ENCODE data around the gene RHBG. TPM values are rescaled to one million over a fixed set of nuclear protein-coding genes. Genes with fewer than 3 reads are reported as not detected.

Gene RHBG
- total RNA-seq, 4 donors from 2014 or later: not detected

DNA sequence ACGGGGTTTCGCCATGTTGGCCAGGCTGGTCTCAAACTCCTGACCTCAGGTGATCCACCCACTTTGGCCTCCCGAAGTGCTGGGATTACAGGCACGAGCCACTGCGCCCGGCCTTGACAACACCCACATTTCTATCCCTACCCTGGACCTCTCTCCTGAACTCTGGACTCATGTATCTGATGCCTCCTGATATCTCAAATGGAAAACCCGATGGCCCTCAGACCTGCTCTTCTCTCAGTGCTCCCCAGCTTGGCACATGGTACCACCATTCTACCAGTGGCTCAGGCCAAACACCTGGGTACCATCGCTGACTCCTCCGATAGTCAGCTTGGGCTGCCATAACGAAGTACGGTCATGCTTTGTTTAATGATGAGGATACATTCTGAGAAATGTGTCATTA, 8.5 kb upstream of the RHBG start:
- 90% methylated on average over 11 of the region's 11 CpGs for WGBS
- no peaks in the 10 kb centered on the region for H3K9me3 ChIP-seq
- DNase-seq (ENCODE audit: extremely low spot score): no peak
- intact Hi-C loops (cut with DNase I): no loop called here
- TF ChIP-seq POLR2AphosphoS5 (IDR thresholded peaks at IDR 0.05) (no peak), EP300 (IDR thresholded peaks at IDR 0.05) (no peak), POLR2A (IDR thresholded peaks at IDR 0.05; ENCODE audit: low read depth) (no peak), CTCF (IDR thresholded peaks at IDR 0.05) (no peak)
- H3K27ac ChIP-seq (replicated peaks in 1 of 4): no peak overlapping the region
- no peak overlapping the region for H3K4me3 ChIP-seq
- peaks cover 0 to 78% (median 9%) of the 10 kb centered on the region in 4 donors for H3K27me3 ChIP-seq
- no peaks in the 10 kb centered on the region for H3K36me3 ChIP-seq
- H3K4me1 ChIP-seq: peaks cover 0 to 5% (median 3%) of the 10 kb centered on the region in 4 donors

- H3K36me3 ChIP-seq: no peaks in the 10 kb centered on the region
- H3K9me3 ChIP-seq: no peaks in the 10 kb centered on the region
- intact Hi-C loops (cut with DNase I): no loop called here
- H3K27ac ChIP-seq (replicated peaks in 1 of 4): no peak overlapping the region
- peaks cover 0 to 11% (median 9%) of the 10 kb centered on the region in 4 donors for H3K4me1 ChIP-seq
- H3K4me3 ChIP-seq: no peak overlapping the region
- H3K27me3 ChIP-seq: peaks cover 0 to 77% (median 10%) of the 10 kb centered on the region in 4 donors
- TF ChIP-seq POLR2A (IDR thresholded peaks at IDR 0.05; ENCODE audit: low read depth) (no peak), CTCF (IDR thresholded peaks at IDR 0.05) (no peak), POLR2AphosphoS5 (IDR thresholded peaks at IDR 0.05) (no peak), EP300 (IDR thresholded peaks at IDR 0.05) (no peak)
- DNase-seq (ENCODE audit: extremely low spot score): no peak
Measured at GRCh38 chr1:156365754-156366153, 3.3 kb upstream of the RHBG start.

GRCh38 chr1:156366378-156367166, 2.4 kb upstream of the RHBG start:
- no peak for DNase-seq (ENCODE audit: extremely low spot score)
- 89% methylated on average over 5 of the region's 5 CpGs for WGBS
- Histone ChIP-seq H3K27me3 (peaks cover 0 to 78% (median 12%) of the 10 kb centered on the region in 4 donors), H3K9me3 (no peaks in the 10 kb centered on the region), H3K4me3 (no peak overlapping the region), H3K4me1 (peaks cover 0 to 11% (median 9%) of the 10 kb centered on the region in 4 donors), H3K36me3 (no peaks in the 10 kb centered on the region), H3K27ac (replicated peaks in 1 of 4) (no peak overlapping the region)
- TF ChIP-seq POLR2A (IDR thresholded peaks at IDR 0.05; ENCODE audit: low read depth) (no peak), CTCF (IDR thresholded peaks at IDR 0.05) (no peak), EP300 (IDR thresholded peaks at IDR 0.05) (no peak), POLR2AphosphoS5 (IDR thresholded peaks at IDR 0.05) (no peak)
- intact Hi-C loops (cut with DNase I): no loop called here

- H3K27ac ChIP-seq (replicated peaks in 1 of 4): no peak overlapping the region
- 86% methylated on average over 9 of the region's 9 CpGs for WGBS
- H3K4me1 ChIP-seq: peaks cover 0 to 11% (median 9%) of the 10 kb centered on the region in 4 donors
- TF ChIP-seq EP300 (IDR thresholded peaks at IDR 0.05) (no peak), CTCF (IDR thresholded peaks at IDR 0.05) (no peak), POLR2A (IDR thresholded peaks at IDR 0.05; ENCODE audit: low read depth) (no peak), POLR2AphosphoS5 (IDR thresholded peaks at IDR 0.05) (no peak)
- peaks cover 0 to 80% (median 12%) of the 10 kb centered on the region in 4 donors for H3K27me3 ChIP-seq
- H3K9me3 ChIP-seq: no peaks in the 10 kb centered on the region
- no peak for DNase-seq (ENCODE audit: extremely low spot score)
- H3K4me3 ChIP-seq: no peak overlapping the region
- H3K36me3 ChIP-seq: no peaks in the 10 kb centered on the region
- intact Hi-C loops (cut with DNase I): no loop called here
Measured at GRCh38 chr1:156367383-156368156, 1.4 kb upstream of the RHBG start.
